BE2C (cell line): ENCODE measurements around the gene NME8.
A peak's percentile ranks its signal among the peaks of the same experiment; 100 is the strongest.

Experiments
- DNase-seq: peaks from one replicate; pipeline ENCODE4 v3.0.0-alpha.2; 2020
- H3K27me3 ChIP-seq: fragments of 250-450 bp; sonication (Bioruptor Pico); 2 replicates; pipeline ENCODE4 v1.5.1; 2020; ENCODE audit warnings: mild to moderate bottlenecking
- H3K36me3 ChIP-seq: fragments of 250-450 bp; sonication (Bioruptor Pico); 2 replicates; pipeline ENCODE4 v1.5.1; 2020; ENCODE audit warnings: mild to moderate bottlenecking
- H3K4me1 ChIP-seq: fragments of 250-450 bp; sonication (Bioruptor Pico); 2 replicates; pipeline ENCODE4 v1.5.1; 2020
- H3K4me3 ChIP-seq: 2 replicates; pipeline ENCODE4 v1.5.1; 2011; ENCODE audit warnings: low read depth, low read length
- H3K9me3 ChIP-seq: fragments of 250-450 bp; sonication (Bioruptor Pico); 2 replicates; pipeline ENCODE4 v1.5.1; 2020
- CTCF ChIP-seq: IDR thresholded peaks from 2 replicates; pipeline ENCODE4 v1.5.1; 2012; ENCODE audit warnings: mild to moderate bottlenecking, low read depth, low read length

The NME8 gene

GRCh38 chr7:37831244-37831643, 17.2 kb upstream of the NME8 start:
- Histone ChIP-seq H3K27me3 (no peaks in the 10 kb centered on the region), H3K9me3 (no peaks in the 10 kb centered on the region), H3K4me3 (no peak overlapping the region), H3K36me3 (no peaks in the 10 kb centered on the region), H3K4me1 (no peaks in the 10 kb centered on the region)
- no peak for DNase-seq
- TF ChIP-seq CTCF = no peak

DNA sequence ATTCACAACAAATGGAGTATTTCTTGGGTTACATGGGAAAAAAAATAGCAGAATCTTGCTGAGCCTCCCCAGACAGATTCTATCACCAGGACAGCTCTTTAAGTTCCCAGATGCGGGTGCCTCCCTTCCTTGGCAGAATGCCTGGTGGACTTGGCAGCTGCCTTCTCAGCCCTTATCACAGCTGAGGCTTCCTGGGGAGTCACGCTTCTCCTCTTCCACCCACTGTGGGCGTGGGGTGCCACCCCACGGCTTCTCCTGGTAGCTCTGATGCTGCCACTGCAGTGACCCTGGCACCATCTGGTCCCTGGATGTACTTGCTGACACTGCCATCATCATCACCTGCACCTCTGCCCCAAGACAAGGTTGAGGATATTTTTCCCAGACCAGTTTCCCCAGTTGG, 16.2 kb upstream of the NME8 start:
- TF ChIP-seq CTCF = no peak
- no peaks in the 10 kb centered on the region for H3K4me1 ChIP-seq
- no peaks in the 10 kb centered on the region for H3K9me3 ChIP-seq
- H3K27me3 ChIP-seq = no peaks in the 10 kb centered on the region
- peak; percentile 64 for DNase-seq
- no peak overlapping the region for H3K4me3 ChIP-seq
- H3K36me3 ChIP-seq = no peaks in the 10 kb centered on the region

- DNase-seq = peak; percentile 58
- no peaks in the 10 kb centered on the region for H3K36me3 ChIP-seq
- peak overlapping the region; percentile 42 for H3K4me3 ChIP-seq
- H3K4me1 ChIP-seq = no peaks in the 10 kb centered on the region
- no peaks in the 10 kb centered on the region for H3K9me3 ChIP-seq
- TF ChIP-seq CTCF = peak; percentile 62
- no peaks in the 10 kb centered on the region for H3K27me3 ChIP-seq
These were observed 15.1 kb upstream of the NME8 start for GRCh38 chr7:37833107-37833817.

GRCh38 chr7:37833818-37834146, 14.6 kb upstream of the NME8 start:
- H3K4me3 ChIP-seq = no peak overlapping the region
- no peaks in the 10 kb centered on the region for H3K9me3 ChIP-seq
- DNase-seq = no peak
- H3K36me3 ChIP-seq = no peaks in the 10 kb centered on the region
- H3K27me3 ChIP-seq = no peaks in the 10 kb centered on the region
- H3K4me1 ChIP-seq = no peaks in the 10 kb centered on the region
- no peak for TF ChIP-seq CTCF

DNA sequence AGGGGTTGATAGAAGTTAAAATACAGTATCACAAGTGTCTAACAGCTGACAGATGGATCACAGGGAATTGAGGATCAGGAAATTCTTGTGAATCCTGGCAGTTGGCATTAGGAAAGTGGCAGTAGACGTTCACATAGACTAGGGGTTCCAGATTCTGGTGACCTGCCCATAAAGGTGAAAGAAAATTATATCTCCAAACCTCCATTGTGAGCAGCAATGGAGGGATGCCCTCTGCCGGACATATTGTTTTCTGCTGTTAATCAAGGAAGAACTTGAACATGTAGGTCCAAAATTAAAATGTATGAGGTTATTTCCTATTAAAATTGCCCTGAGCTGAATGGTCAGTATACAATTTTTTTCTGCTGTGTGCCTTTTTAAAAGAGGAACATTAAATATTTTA, 5.1 kb downstream of the NME8 start:
- Histone ChIP-seq H3K36me3 (no peaks in the 10 kb centered on the region), H3K9me3 (no peaks in the 10 kb centered on the region), H3K27me3 (no peaks in the 10 kb centered on the region; the same call in 1 of the 2 replicates), H3K4me3 (no peak overlapping the region), H3K4me1 (no peaks in the 10 kb centered on the region)
- DNase-seq = peak; percentile 23
- peak; percentile 55 for TF ChIP-seq CTCF

- no peak for TF ChIP-seq CTCF
- H3K36me3 ChIP-seq = no peaks in the 10 kb centered on the region
- H3K27me3 ChIP-seq = no peaks in the 10 kb centered on the region
- H3K4me1 ChIP-seq = no peaks in the 10 kb centered on the region
- no peak overlapping the region for H3K4me3 ChIP-seq
- no peaks in the 10 kb centered on the region for H3K9me3 ChIP-seq
- no peak for DNase-seq
These were observed 33.7 kb downstream of the NME8 start for GRCh38 chr7:37882086-37882485.
